GM15510 (cell line): ENCODE measurements around the gene ASGR2.

Experiments
- POLR2A ChIP-seq: IDR thresholded peaks from 3 replicates; pipeline ENCODE4 v1.6.1; 2011; ENCODE audit warnings: borderline replicate concordance; ENCODE audit not compliant: insufficient read length; ENCODE audit errors: extremely low read depth

The ASGR2 gene

DNA sequence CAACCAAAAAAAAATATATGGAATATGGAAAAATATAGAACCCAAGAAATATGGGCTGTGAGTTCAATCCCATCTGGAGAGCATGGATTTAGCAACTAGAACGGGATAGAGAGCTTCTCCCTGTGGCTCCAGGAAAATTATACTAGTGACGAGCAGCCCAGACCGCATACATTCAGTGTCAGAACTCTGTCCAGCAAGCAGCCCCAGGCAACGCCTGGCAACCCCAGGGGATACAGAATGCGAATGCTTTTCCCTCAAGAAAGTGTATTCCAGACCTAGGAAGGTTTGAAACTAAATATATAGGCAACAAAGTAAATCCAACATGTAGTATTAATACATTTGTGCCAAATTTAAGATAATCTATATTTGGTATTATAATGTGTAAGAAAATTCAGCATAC lies 13.5 kb upstream of the ASGR2 start:
- TF ChIP-seq POLR2A: no peak

DNA sequence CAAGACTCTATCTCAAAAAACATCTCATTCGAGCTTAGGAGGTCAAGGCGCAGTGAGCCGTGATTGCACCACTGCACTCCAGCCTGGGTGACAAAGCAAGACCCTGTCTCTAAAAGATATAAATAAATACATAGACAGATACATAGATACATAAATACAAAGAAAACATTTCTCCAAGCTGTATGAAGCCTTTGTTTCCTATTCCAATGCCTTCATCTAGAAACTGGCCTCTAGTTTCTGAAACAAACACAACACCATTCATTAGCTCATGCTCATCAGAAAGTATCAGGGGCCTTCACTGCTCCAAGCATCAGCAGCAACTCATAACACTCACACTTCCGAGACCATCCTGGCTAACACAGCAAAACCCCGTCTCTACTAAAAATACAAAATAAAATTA lies 10.3 kb upstream of the ASGR2 start:
- TF ChIP-seq POLR2A: no peak

GRCh38 chr17:7123844-7124243 lies 9.2 kb upstream of the ASGR2 start:
- no peak for TF ChIP-seq POLR2A

DNA sequence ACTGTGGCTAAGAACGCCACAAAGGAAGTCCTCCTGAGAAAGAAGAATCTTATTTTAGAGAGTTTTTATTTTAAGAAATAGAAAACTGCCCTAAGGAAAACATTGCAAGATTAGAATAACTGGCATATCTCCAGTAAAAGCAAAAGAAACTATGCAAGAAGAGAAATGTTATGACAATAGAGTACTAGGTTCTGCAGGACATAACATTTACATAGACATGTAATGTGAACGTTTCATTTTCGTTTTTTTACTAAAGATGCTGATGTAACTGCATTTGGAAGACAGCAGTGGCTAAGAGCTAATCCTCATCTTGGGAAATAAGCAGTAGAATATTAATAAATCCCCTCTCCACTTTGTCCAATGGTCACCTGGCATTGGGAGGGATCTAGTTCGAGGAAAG lies 7.8 kb upstream of the ASGR2 start:
- no peak for TF ChIP-seq POLR2A

DNA sequence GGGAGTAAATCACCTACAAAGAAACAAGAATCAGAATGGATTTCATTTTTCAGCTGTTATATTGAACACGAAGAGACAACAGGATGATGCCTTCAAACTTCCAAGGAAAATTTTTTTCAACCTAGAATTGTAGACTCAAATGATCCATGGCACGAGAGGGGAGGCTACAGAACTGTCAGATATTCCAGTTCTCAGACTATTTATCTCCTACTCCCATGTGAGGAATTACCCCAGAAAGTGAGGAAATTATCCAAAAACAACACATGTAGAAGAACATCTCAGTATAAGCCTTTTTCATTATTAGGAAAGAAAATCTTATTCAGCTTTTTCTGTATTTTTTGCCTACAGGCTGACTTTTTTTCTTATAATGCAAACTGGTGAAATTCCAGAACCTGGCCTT lies 5.5 kb upstream of the ASGR2 start:
- no peak for TF ChIP-seq POLR2A

- no peak for TF ChIP-seq POLR2A
Observed at GRCh38 chr17:7119314-7119713, 4.7 kb upstream of the ASGR2 start.

DNA sequence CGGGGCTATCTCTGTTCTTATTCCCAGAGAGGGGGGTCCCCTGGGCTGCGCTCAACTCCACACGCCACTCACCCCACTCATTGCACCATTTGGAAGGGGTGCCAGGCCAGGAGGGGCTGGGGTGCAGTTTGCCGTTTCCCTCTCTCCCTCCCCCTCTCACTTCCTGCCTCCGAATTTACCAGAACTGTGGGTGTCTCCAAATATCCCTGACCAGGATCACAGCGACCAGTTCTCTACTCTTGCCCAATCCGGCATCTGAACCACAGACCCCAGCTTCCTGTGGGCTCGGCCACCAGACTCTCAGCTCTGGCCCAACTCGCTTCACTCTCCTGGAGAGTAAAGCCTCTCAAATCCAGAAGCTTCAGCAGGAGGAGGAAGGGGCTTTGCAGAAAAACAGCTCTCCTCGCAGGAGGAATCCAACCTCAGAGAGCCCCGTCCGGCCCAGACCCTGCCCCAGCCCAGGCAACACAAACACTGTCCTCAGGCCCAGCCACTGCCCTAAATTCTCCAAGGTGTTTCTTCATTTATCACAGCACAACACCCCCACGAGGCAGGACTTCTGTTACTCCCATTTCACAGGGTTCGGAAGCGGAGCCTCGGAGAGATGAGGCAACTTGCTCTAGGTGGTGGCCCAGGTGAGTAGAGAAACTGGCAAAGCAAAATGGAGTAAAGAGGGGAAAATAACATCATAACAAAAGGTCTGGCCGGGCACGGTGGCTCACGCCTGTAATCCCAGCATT lies 423 bp upstream of the ASGR2 start:
- no peak for TF ChIP-seq POLR2A

GRCh38 chr17:7113273-7114071 lies 1.1 kb downstream of the ASGR2 start:
- TF ChIP-seq POLR2A: no peak

DNA sequence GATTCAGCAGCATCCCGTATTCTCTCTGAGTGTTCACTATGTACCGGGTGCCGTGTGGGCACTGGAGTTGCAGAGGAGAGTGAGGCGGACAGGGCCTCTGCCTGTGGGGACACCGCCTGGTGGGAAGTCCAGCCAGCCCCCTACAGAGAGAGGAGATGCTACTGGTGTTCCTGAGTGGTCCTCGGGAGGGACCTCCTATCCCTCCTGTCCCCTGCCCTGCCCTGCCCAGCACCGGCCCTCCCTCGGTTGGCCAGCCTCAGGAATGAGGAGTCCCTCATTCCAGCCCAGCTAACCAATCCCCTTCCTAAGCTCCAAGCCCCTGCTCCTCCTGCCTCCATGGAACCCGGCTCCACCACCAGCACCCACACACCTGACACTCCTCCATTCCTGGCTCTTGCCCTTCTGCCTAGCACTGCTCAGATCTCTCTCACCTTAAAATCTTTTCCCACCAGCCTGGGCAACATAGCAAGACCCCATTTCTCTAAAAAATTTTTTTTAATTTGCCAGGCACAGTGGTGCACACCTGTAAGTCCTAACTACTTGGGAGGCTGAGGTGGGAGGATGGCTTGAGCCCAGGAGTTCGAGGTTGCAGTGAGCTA lies 2.0 kb downstream of the ASGR2 start:
- no peak for TF ChIP-seq POLR2A

- no peak for TF ChIP-seq POLR2A
Observed at GRCh38 chr17:7111784-7112509, 2.7 kb downstream of the ASGR2 start.

DNA sequence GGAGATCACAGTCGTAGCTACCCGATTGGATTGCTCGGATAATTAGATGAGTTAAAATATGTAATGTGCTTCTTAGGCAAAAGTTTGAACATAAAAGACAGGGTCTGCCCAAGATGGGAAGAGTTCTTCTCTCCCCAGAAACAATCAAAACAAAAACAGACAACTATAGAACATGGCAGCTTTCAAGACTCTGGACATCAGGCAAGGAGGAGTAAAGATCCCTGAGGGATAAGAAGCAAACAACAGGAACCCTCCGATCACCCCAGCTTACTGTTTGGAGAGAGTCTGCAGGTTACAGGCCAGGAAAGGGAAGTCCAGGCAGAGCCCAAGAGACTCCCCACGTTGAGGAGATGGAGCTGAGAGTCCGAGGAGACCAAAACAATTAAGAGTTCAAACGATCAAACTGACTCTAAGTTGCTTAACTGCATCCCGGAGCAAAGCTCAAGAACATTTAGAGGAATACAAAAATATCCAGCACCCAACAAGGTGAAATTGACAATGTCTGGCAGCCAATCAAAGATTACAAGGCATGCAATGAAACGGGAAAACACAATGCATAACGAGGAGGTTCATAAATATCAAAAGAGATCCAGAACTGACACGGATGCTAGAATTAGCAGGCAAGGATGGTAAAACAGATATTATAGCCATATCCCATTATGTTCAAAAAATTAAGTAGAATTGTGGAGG lies 3.9 kb downstream of the ASGR2 start:
- no peak for TF ChIP-seq POLR2A

GRCh38 chr17:7109461-7110322 lies 4.9 kb downstream of the ASGR2 start:
- TF ChIP-seq POLR2A: no peak

DNA sequence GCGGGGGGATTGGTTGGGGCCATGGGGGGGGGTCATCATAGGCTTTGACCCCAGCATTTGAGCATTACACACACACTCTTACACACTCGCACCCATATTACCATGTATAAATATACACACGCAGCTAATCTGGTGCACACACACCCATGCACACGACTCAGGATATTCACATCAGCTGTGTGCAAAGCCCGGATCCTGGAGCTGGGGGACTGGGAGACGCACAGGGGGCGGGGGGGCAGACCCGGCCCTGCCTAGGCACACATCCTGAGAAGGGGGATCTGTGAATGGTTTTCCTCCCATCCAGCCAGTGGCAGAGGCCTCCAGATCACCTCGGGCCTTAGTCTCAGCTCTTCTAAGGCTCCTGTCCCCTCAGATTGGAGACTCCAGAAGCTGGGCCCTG lies 5.6 kb downstream of the ASGR2 start:
- TF ChIP-seq POLR2A: no peak

GRCh38 chr17:7108560-7108925 lies 6.1 kb downstream of the ASGR2 start:
- no peak for TF ChIP-seq POLR2A

DNA sequence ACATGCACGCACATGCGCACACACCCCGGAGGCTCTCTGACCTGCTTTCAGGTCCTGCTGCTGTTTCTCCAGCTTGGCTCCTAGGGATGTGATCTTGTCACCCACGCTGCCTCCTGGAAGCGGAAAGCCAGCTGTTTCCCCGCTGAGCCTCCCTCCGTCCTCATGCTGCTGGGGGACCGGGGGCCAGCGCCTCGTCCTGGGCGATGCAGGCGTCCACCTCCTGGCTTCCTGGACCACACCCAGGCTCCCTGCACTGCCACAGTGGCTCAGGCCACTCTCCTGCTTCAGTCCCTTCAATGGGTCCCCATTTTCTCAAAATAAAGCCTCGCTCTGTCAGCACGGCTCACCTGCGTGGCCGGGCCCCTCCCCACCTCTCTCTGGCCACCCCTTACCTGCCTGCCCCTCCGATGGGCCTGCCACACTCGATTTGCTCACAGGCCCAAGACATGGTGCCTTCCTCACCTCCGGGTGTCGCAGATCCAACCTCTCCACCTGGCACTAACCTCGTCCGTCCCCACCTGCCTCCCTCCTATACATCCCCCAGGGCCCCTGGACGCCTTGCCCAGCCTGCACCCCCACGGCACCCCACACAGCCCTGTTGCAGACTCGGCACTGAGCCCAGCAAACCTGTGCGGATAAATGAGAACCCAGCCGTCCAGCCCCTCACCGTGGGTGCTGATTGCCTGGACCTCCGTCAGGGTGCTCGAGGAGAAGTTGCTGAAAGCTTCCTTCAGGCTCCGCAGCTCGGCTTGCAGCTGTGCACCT lies 6.6 kb downstream of the ASGR2 start:
- no peak for TF ChIP-seq POLR2A
